ENCODE results near the gene TEP1.

TEP1 gene

GRCh38 chr14:20379743-20380142 lies 33.6 kb downstream of the TEP1 start:
- no peaks in the 10 kb centered on the region for H3K36me3 ChIP-seq (ENCODE audit: low read length)
- H3K27me3 ChIP-seq (ENCODE audit: low read length) = no peaks in the 10 kb centered on the region

GRCh38 chr14:20377171-20377570 lies 36.1 kb downstream of the TEP1 start:
- H3K4me3 ChIP-seq (ENCODE audit: insufficient read depth, low read length, poor library complexity, severe bottlenecking) = no peak overlapping the region
- no peaks in the 10 kb centered on the region for H3K36me3 ChIP-seq (ENCODE audit: low read length)
- no peak for TF ChIP-seq EZH2phosphoT487 (conservative IDR thresholded peaks at IDR 0.05; ENCODE audit: low read length)
- TF ChIP-seq, protein P1, sequence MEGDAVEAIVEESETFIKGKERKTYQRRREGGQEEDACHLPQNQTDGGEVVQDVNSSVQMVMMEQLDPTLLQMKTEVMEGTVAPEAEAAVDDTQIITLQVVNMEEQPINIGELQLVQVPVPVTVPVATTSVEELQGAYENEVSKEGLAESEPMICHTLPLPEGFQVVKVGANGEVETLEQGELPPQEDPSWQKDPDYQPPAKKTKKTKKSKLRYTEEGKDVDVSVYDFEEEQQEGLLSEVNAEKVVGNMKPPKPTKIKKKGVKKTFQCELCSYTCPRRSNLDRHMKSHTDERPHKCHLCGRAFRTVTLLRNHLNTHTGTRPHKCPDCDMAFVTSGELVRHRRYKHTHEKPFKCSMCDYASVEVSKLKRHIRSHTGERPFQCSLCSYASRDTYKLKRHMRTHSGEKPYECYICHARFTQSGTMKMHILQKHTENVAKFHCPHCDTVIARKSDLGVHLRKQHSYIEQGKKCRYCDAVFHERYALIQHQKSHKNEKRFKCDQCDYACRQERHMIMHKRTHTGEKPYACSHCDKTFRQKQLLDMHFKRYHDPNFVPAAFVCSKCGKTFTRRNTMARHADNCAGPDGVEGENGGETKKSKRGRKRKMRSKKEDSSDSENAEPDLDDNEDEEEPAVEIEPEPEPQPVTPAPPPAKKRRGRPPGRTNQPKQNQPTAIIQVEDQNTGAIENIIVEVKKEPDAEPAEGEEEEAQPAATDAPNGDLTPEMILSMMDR (IDR thresholded peaks at IDR 0.05; ENCODE audit: insufficient read depth, low read length, poor library complexity, severe bottlenecking) = no peak
- H3K79me2 ChIP-seq (ENCODE audit: insufficient read depth, low read length) = no peaks in the 10 kb centered on the region
- no peaks in the 10 kb centered on the region for H4K20me1 ChIP-seq (ENCODE audit: low read depth, low read length)
- H3K27me3 ChIP-seq (ENCODE audit: low read length) = no peaks in the 10 kb centered on the region
- no peaks in the 10 kb centered on the region for H3K9me3 ChIP-seq (ENCODE audit: insufficient read depth, low read length)
- no peak overlapping the region for H2AFZ ChIP-seq (ENCODE audit: low read depth, low read length, severe bottlenecking)
- H3K9me2 ChIP-seq (replicated peaks; ENCODE audit: insufficient read depth, low read length) = no peaks in the 10 kb centered on the region
- no peaks in the 10 kb centered on the region for H3F3A ChIP-seq (ENCODE audit: insufficient read depth)
- H3K9ac ChIP-seq (ENCODE audit: low read length) = no peak overlapping the region
- no peak overlapping the region for H3K27ac ChIP-seq (ENCODE audit: low read depth, low read length)
- no peak overlapping the region for H3K4me2 ChIP-seq (ENCODE audit: low read depth, low read length, poor library complexity, severe bottlenecking)

More at GRCh38 chr14:20379743-20380142, 33.6 kb downstream of the TEP1 start:
- H3K4me3 ChIP-seq (ENCODE audit: insufficient read depth, low read length, poor library complexity, severe bottlenecking) = no peak overlapping the region
- H3K9me2 ChIP-seq (replicated peaks; ENCODE audit: insufficient read depth, low read length) = no peaks in the 10 kb centered on the region
- no peak overlapping the region for H3K27ac ChIP-seq (ENCODE audit: low read depth, low read length)
- H3K4me2 ChIP-seq (ENCODE audit: low read depth, low read length, poor library complexity, severe bottlenecking) = no peak overlapping the region
- no peaks in the 10 kb centered on the region for H3K9me3 ChIP-seq (ENCODE audit: insufficient read depth, low read length)
- TF ChIP-seq, protein P1 (IDR thresholded peaks at IDR 0.05; ENCODE audit: insufficient read depth, low read length, poor library complexity, severe bottlenecking) = no peak
- no peak for TF ChIP-seq EZH2phosphoT487 (conservative IDR thresholded peaks at IDR 0.05; ENCODE audit: low read length)
- H4K20me1 ChIP-seq (ENCODE audit: low read depth, low read length) = no peaks in the 10 kb centered on the region
- no peak overlapping the region for H2AFZ ChIP-seq (ENCODE audit: low read depth, low read length, severe bottlenecking)
- H3F3A ChIP-seq (ENCODE audit: insufficient read depth) = no peaks in the 10 kb centered on the region
- no peak overlapping the region for H3K9ac ChIP-seq (ENCODE audit: low read length)
- no peaks in the 10 kb centered on the region for H3K79me2 ChIP-seq (ENCODE audit: insufficient read depth, low read length)

GRCh38 chr14:20376071-20376588 lies 37.2 kb downstream of the TEP1 start:
- no peak overlapping the region for H3K27ac ChIP-seq (ENCODE audit: low read depth, low read length)
- no peaks in the 10 kb centered on the region for H3K36me3 ChIP-seq (ENCODE audit: low read length)

More at GRCh38 chr14:20376071-20376588, 37.2 kb downstream of the TEP1 start:
- no peaks in the 10 kb centered on the region for H3K9me3 ChIP-seq (ENCODE audit: insufficient read depth, low read length)
- H4K20me1 ChIP-seq (ENCODE audit: low read depth, low read length) = no peaks in the 10 kb centered on the region
- no peaks in the 10 kb centered on the region for H3K27me3 ChIP-seq (ENCODE audit: low read length)
- H3F3A ChIP-seq (ENCODE audit: insufficient read depth) = no peaks in the 10 kb centered on the region
- H3K4me2 ChIP-seq (ENCODE audit: low read depth, low read length, poor library complexity, severe bottlenecking) = no peak overlapping the region
- H2AFZ ChIP-seq (ENCODE audit: low read depth, low read length, severe bottlenecking) = no peak overlapping the region
- H3K79me2 ChIP-seq (ENCODE audit: insufficient read depth, low read length) = no peaks in the 10 kb centered on the region
- no peaks in the 10 kb centered on the region for H3K9me2 ChIP-seq (replicated peaks; ENCODE audit: insufficient read depth, low read length)
- TF ChIP-seq EZH2phosphoT487 (conservative IDR thresholded peaks at IDR 0.05; ENCODE audit: low read length) = no peak
- TF ChIP-seq, protein P1 (IDR thresholded peaks at IDR 0.05; ENCODE audit: insufficient read depth, low read length, poor library complexity, severe bottlenecking) = no peak
- no peak overlapping the region for H3K9ac ChIP-seq (ENCODE audit: low read length)
- H3K4me3 ChIP-seq (ENCODE audit: insufficient read depth, low read length, poor library complexity, severe bottlenecking) = no peak overlapping the region

Measured in SU-DHL-6 (cell line).